Subcutaneous abdominal adipose tissue (tissue), 5 donors: ENCODE data around the gene STAMBP.
"Not testable (repeated sequence)": the region's sequence is repeated elsewhere in the genome, so short reads cannot be mapped to it uniquely, and the experiment has no call there.

Experiments
- H3K27ac ChIP-seq: one replicate; pipeline ENCODE4 v1.7.0; 2013; ENCODE audit warnings: low read depth, mild to moderate bottlenecking, inconsistent platforms, low read length, moderate library complexity
- H3K27me3 ChIP-seq, 5 donors: one replicate each; pipeline ENCODE4 v1.7.0; 2013; ENCODE audit warnings: low read length in 5 of 5, inconsistent platforms in 1 of 5; ENCODE audit not compliant: control insufficient read depth in 5 of 5, insufficient read depth in 4 of 5
- H3K36me3 ChIP-seq, 5 donors: one replicate each; pipeline ENCODE4 v1.7.0; 2013; ENCODE audit warnings: low read length in 5 of 5; ENCODE audit not compliant: control insufficient read depth in 5 of 5, insufficient read depth in 5 of 5
- H3K4me1 ChIP-seq, 5 donors: one replicate each; pipeline ENCODE4 v1.7.0; 2013; ENCODE audit warnings: low read length in 5 of 5, mild to moderate bottlenecking in 3 of 5, moderate library complexity in 1 of 5; ENCODE audit not compliant: control insufficient read depth in 5 of 5, insufficient read depth in 5 of 5
- H3K4me3 ChIP-seq, 5 donors: one replicate each; pipeline ENCODE4 v1.7.0; 2013; ENCODE audit warnings: low read length in 5 of 5, low read depth in 1 of 5
- H3K9ac ChIP-seq, 5 donors: one replicate each; pipeline ENCODE4 v1.7.0; 2013; ENCODE audit warnings: low read length in 5 of 5, mild to moderate bottlenecking in 4 of 5, moderate library complexity in 3 of 5
- H3K9me3 ChIP-seq, 5 donors: one replicate each; pipeline ENCODE4 v1.7.0; 2013; ENCODE audit warnings: low read length in 5 of 5; ENCODE audit not compliant: control insufficient read depth in 5 of 5
- donor health status: healthy.
- donor health status: healthy.
- donor health status: healthy.
- donor health status: healthy.
- donor health status: healthy.

Gene STAMBP

DNA sequence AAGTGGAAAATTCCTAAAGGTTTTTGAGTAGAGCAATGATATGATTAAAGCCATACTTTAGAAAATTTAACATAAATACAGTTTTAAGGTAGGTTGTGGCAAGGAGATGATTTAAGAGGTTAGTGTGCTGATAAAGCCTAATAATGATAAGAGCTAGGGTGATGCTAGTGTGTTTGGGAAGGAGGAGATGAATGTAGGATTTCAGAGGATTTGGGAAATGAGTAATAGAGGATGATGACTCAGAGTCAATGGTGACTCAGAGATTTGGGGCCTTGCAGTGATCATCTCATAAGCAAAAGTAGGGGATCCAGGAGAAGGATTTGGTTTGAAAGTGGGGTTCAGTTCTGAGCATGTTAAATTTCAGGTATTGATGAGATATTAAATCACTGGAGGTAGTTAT lies 23.3 kb downstream of the STAMBP start:
- Histone ChIP-seq H3K9me3 (no peaks in the 10 kb centered on the region), H3K9ac (no peak overlapping the region), H3K27ac (no peak overlapping the region), H3K27me3 (no peaks in the 10 kb centered on the region), H3K4me3 (no peak overlapping the region), H3K36me3 (peaks cover 62 to 100% (median 92%) of the 10 kb centered on the region in 5 donors), H3K4me1 (no peaks in the 10 kb centered on the region)

DNA sequence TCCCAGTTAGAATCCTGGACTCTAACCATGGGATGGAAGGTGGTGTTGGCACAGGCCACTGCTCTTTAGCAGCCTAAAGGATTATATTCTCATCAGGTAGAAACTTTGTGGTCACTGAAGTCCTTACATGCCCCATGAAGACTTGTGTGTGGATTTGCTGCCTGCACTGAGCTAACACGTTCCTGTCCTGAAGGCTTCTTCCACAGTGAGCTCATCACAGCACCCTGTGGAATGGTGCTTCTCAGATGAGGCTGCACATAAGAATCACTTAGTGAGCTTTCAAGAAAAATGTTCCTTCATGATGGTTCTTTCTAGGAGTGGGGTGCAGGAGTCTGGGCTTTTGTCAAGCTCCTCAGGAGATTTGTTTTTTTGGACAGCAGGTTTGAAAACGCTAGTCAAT lies 26.8 kb downstream of the STAMBP start:
- H3K27me3 ChIP-seq: no peaks in the 10 kb centered on the region
- no peak overlapping the region for H3K4me3 ChIP-seq
- no peak overlapping the region for H3K27ac ChIP-seq
- peaks cover 58 to 89% (median 85%) of the 10 kb centered on the region in 5 donors for H3K36me3 ChIP-seq
- no peaks in the 10 kb centered on the region for H3K9me3 ChIP-seq
- H3K9ac ChIP-seq: no peak overlapping the region
- no peaks in the 10 kb centered on the region for H3K4me1 ChIP-seq

DNA sequence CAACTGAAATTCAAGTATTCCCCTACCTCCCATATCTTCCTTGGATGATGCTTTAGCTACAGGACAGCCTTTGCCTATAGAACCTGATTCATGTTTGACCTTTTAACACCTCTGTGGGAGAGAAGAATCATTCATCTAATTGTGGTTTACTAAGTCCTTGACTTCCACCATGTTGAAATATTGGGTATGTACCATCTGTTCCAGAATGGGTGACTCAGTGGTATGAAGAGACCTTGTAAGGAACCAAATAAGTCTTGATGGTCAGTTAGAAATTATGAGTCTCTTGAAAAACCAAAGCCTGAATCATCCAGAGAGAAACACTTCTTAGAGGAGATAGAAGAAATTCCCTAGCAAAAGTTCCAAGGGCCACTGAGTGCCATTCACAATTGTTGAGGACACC lies 27.5 kb downstream of the STAMBP start:
- Histone ChIP-seq H3K36me3 (peaks cover 58 to 88% (median 85%) of the 10 kb centered on the region in 5 donors), H3K27ac (no peak overlapping the region), H3K4me3 (no peak overlapping the region), H3K4me1 (no peaks in the 10 kb centered on the region), H3K9me3 (no peaks in the 10 kb centered on the region), H3K9ac (no peak overlapping the region), H3K27me3 (no peaks in the 10 kb centered on the region)

DNA sequence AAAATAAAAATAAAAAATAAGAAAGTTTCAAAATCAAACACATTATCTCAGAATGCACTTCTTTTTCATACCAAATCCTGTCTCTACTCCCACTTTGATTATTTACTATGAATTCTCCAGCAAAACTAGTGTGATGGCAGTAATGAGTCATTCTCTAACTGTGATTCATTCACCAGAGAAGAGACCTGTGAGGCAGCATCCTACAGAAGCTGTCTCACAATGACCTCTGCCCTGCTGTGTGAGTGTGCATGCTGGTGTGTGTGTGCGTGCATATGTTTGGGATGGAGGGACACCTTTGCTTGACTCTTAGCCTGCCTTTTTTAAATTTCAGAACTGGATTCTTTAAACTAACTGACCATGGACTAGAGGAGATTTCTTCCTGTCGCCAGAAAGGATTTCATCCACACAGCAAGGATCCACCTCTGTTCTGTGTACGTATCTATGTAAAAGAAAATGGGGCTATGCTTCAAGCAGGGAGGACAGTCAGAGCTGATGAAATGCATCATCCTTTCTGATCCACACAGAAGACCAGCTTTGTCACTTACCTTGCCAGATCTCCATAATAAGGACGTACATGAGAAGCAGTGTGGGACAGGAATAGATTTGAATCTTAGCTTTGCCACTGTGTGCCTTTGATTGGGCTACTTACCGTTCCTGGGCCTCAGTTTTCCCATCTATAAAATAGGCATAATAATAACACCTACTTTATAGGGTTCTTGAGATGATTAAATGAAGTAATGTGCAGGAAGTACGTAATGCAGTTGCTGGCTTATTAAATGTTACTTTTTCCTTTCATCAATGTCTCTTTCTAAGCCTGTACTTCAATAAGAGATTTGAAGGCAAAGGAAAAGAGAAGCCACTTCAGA lies 31.2 kb downstream of the STAMBP start:
- H3K9ac ChIP-seq: no peak overlapping the region
- no peaks in the 10 kb centered on the region for H3K9me3 ChIP-seq
- peaks cover 64 to 85% (median 82%) of the 10 kb centered on the region in 5 donors for H3K36me3 ChIP-seq
- no peaks in the 10 kb centered on the region for H3K4me1 ChIP-seq
- no peak overlapping the region for H3K4me3 ChIP-seq
- H3K27me3 ChIP-seq: no peaks in the 10 kb centered on the region
- H3K27ac ChIP-seq: no peak overlapping the region

DNA sequence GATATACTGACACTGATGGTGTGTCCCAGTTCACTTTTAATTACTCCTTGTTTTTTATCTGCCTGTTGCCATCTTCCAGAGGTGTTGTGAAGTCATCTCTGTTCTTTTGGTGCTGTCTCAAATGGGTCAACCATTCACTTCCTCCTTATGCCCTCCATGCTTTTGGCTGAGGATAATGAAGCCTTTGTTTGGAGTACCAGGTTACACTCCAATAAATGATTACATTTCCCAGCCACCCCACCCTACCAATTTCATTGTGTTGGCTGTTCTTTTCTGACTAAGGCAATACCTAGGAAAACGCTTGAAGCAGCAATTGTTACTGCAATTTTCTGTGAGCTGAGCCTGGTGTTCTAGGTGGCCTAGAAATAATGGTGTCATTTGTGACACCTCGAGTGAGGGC lies 34.2 kb downstream of the STAMBP start:
- H3K9ac ChIP-seq: no peak overlapping the region
- no peaks in the 10 kb centered on the region for H3K4me1 ChIP-seq
- no peaks in the 10 kb centered on the region for H3K9me3 ChIP-seq
- no peak overlapping the region for H3K4me3 ChIP-seq
- H3K27me3 ChIP-seq: no peaks in the 10 kb centered on the region
- H3K36me3 ChIP-seq: peaks cover 62 to 78% (median 75%) of the 10 kb centered on the region in 5 donors
- no peak overlapping the region for H3K27ac ChIP-seq

DNA sequence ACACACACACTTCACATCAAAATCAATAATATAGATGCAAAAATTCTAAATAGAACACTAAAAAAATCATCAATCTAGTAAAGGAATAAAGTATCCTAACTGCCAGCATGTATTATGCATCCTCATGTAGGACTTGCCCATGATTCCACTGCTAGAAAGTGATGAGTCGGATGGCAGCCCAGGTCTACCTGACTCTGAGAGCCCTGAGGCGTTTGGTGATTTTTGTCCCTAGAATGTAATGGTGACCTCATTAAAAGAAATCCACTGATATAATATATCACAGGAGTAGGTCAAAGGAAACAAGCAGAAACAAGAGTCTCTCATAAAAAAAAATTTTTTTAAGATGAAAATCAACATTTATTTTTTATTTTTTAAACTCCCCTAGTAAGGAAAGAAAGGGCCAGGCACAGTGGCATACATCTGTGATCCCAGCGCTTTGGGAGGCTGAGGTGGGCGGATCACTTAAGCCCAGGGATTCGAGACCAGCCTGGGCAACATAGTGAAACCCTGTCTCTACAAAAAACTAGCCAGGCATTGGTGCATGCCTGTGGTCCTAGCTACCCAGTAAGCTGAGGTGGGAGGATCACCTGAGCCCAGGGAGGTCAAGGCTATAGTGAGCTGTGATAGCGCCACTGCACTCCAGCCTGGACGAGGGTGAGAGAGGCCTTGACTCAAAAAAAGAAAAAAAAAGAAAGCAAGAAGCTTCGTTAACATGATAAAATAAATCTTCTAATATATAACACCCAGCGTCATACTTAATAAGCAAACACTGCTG lies 39.6 kb downstream of the STAMBP start:
- H3K4me3 ChIP-seq: no peak overlapping the region
- peaks cover 0 to 8% (median 8%) of the 10 kb centered on the region in 5 donors for H3K4me1 ChIP-seq
- H3K27ac ChIP-seq: no peak overlapping the region
- no peaks in the 10 kb centered on the region for H3K27me3 ChIP-seq
- H3K9ac ChIP-seq: no peak overlapping the region
- no peaks in the 10 kb centered on the region for H3K9me3 ChIP-seq
- H3K36me3 ChIP-seq: peaks cover 23 to 40% (median 36%) of the 10 kb centered on the region in 5 donors

DNA sequence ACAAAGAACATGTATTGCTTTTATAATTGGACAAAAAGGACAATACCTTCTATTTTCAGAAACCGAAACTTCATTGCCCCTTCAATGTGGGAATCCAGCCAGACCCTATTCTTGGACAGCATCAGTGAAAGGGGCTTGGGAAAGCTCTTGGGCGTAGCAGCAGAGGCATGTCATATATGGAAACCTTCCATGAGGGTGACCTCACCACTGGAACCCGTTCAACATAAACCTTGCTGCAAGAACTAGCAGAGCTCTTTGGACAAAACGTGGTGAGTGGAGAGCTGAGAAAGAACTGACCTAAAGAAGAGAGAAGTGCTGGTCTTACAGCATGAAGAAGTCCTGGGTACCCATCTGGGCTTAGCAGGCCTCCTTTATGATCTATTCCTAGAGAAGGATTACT lies 41.3 kb downstream of the STAMBP start:
- H3K27me3 ChIP-seq: no peaks in the 10 kb centered on the region
- no peaks in the 10 kb centered on the region for H3K9me3 ChIP-seq
- H3K4me1 ChIP-seq: peaks cover 0 to 8% (median 8%) of the 10 kb centered on the region in 5 donors
- H3K36me3 ChIP-seq: peaks cover 13 to 23% (median 21%) of the 10 kb centered on the region in 5 donors
- H3K9ac ChIP-seq: no peak overlapping the region
- H3K27ac ChIP-seq: no peak overlapping the region
- no peak overlapping the region for H3K4me3 ChIP-seq

DNA sequence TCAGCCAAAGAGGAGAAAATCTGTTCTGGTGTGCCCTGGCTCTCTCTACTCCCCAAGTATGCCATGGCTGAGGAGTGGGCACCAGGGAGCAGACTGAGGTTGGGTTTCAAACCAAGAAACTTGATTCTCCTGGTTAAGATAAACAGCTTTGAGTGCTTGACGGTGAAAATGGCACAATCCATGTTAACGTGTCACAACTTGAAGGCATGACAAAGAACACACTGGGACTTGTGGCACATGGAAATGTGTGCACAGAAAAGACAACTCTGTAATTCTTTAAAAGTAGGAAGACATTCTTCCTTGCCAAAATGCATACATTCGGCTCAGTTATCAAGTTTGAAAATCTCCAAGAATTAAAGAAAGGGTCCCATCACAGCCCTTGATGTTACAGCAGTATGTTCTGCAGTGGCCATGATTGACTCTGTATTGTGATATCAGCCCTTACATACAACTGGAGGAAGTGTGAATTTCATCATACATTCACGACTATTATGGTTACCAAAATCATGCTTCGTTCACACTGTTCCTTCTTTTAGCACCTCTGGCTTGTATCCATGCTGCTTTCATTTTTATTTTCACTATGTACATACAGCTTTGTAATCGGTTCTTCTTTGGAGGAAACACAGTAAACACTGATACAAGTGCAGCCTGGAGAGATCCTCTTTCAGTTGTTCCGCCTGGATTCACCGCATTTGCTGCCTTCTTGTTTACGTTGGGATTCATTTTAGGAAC lies 48.5 kb downstream of the STAMBP start:
- no peak overlapping the region for H3K4me3 ChIP-seq
- H3K4me1 ChIP-seq: no peaks in the 10 kb centered on the region
- H3K27ac ChIP-seq: no peak overlapping the region
- peaks cover 0 to 3% (median 0%) of the 10 kb centered on the region in 5 donors for H3K36me3 ChIP-seq
- no peaks in the 10 kb centered on the region for H3K27me3 ChIP-seq
- H3K9me3 ChIP-seq: no peaks in the 10 kb centered on the region
- no peak overlapping the region for H3K9ac ChIP-seq

DNA sequence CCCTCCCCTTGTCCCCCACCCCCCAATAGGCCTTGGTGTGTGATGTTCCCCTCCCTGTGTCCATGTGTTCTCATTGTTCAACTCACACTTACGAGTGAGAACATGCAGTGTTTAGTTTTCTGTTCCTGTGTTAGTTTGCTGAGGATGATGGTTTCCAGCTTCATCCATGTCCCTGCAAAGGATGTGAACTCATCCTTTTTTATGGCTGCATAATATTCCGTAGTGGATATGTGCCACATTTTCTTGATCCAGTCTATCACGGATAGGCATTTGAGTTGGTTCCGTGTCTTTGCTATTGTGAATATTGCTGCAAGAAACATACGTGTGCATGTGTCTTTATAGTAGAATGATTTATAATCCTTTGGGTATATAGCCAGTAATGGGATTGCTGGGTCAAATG lies 49.2 kb downstream of the STAMBP start:
- H3K27ac ChIP-seq, H3K9me3 ChIP-seq, H3K9ac ChIP-seq, H3K4me1 ChIP-seq, H3K27me3 ChIP-seq, H3K36me3 ChIP-seq, H3K4me3 ChIP-seq: not testable (repeated sequence)
